ENCODE data around the gene PTPRT. TPM values are rescaled to one million over a fixed set of nuclear protein-coding genes. Genes with fewer than 3 reads are reported as not detected.

The PTPRT gene
- total RNA-seq, 1 donor from 2014 or later = 23.5 TPM

DNA sequence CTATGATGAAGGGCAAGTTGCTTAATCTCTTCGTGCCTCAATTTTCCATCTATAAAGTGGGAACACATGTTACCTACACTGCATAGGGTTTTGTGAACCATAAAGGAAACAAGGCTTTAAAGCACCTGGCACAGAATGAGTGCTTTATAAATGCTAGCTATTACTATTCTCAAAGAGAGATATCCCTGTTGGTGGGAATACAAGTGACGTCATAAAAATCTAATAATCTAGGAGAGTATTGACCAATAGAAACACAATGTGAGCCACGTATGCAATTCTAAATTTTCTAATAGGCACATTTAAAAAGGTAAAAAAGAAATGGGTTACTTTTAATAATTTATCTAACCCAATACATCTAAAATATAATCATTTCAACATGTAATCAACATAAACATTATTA, 316.4 kb downstream of the PTPRT start:
- Histone ChIP-seq H3K27ac (no peak overlapping the region), H3K4me1 (no peaks in the 10 kb centered on the region), H3K4me3 (no peak overlapping the region), H3K36me3 (no peaks in the 10 kb centered on the region), H3K9me3 (no peaks in the 10 kb centered on the region), H3K27me3 (no peaks in the 10 kb centered on the region)
- no peak for TF ChIP-seq CTCF (IDR thresholded peaks at IDR 0.05)
- DNase-seq (ENCODE audit: low spot score in 2 of 2) = no peak
- intact Hi-C loops (cut with DNase I) = no loop called here

DNA sequence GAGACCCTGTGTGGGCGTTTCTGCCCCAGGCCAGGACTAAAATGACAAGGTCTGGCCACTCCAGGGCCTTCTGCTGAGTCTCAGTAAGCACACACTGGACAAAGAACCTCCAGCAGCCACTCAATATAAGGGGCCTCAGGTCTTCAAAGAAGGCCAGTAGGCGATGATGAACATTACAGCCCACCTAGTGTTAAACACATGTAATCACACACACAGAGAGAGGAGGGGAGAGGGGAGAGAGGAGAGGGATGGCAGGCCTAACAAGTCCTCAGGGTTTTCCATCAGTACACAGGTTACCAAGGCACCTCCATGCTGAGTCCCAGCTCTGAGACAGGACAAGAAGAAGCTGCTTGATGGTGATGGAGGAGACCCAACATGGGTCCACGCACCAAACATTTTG, 325.6 kb downstream of the PTPRT start:
- Histone ChIP-seq H3K36me3 (no peaks in the 10 kb centered on the region), H3K4me1 (no peaks in the 10 kb centered on the region), H3K27ac (no peak overlapping the region), H3K4me3 (no peak overlapping the region), H3K27me3 (no peaks in the 10 kb centered on the region), H3K9me3 (no peaks in the 10 kb centered on the region)
- no peak for TF ChIP-seq CTCF (IDR thresholded peaks at IDR 0.05)
- no peak for DNase-seq (ENCODE audit: low spot score in 2 of 2)
- intact Hi-C loops (cut with DNase I) = no loop called here

GRCh38 chr20:42862446-42862845, 327.3 kb downstream of the PTPRT start:
- intact Hi-C loops (cut with DNase I) = no loop called here
- no peak for TF ChIP-seq CTCF (IDR thresholded peaks at IDR 0.05)
- no peaks in the 10 kb centered on the region for H3K9me3 ChIP-seq
- no peak overlapping the region for H3K4me3 ChIP-seq
- no peak for DNase-seq (ENCODE audit: low spot score in 2 of 2)
- H3K4me1 ChIP-seq = no peaks in the 10 kb centered on the region
- H3K36me3 ChIP-seq = no peaks in the 10 kb centered on the region
- no peak overlapping the region for H3K27ac ChIP-seq
- H3K27me3 ChIP-seq = no peaks in the 10 kb centered on the region

DNA sequence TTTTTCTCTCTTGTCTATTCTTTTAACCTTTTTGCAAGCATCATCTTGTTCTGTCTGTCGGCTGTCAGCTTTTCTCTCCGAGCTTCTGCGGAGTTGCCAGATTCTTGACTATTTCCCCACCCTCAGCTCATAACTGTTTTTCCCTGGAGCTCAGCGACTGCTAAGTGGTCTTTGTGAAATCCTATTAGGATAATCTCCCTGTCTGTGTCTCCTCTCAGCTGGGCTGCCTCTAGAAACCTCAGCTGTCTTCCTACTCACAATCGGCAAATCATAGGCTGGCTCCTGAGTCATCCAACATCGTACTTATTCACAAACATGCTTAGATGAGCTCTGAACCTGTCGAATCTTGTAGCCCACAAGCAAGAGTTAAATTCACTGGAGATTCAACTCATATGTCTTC, 332.3 kb downstream of the PTPRT start:
- no peak for DNase-seq (ENCODE audit: low spot score in 2 of 2)
- intact Hi-C loops (cut with DNase I) = loop anchor here (5.0 kb wide), 1 partner anchor 50 kb away; no protein-coding TSS in a partner anchor
- no peaks in the 10 kb centered on the region for H3K9me3 ChIP-seq
- no peak overlapping the region for H3K27ac ChIP-seq
- H3K27me3 ChIP-seq = no peaks in the 10 kb centered on the region
- no peaks in the 10 kb centered on the region for H3K4me1 ChIP-seq
- no peaks in the 10 kb centered on the region for H3K36me3 ChIP-seq
- no peak for TF ChIP-seq CTCF (IDR thresholded peaks at IDR 0.05)
- H3K4me3 ChIP-seq = no peak overlapping the region

DNA sequence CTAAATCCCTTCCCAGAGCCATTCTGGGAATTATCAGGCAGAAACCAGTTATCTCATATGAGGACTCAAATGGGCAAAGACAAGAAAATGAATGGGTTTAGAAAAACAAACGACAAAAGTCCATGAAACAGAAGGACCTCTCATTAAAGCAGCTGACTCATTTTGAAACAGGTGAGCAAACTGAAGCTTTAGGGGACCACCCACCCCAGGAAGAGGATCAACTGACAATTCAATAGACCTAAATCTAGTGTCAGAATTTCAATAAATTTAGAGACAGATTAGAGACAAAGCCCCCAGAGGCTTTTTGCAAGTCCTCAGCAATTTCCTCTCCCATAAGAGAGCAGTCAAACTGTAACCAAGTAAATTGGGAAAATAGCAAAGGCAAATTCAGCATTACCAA, 333.8 kb downstream of the PTPRT start:
- no peaks in the 10 kb centered on the region for H3K4me1 ChIP-seq
- intact Hi-C loops (cut with DNase I) = loop anchor here (5.0 kb wide), 1 partner anchor 51 kb away; no protein-coding TSS in a partner anchor
- TF ChIP-seq CTCF (IDR thresholded peaks at IDR 0.05) = no peak
- H3K4me3 ChIP-seq = no peak overlapping the region
- no peaks in the 10 kb centered on the region for H3K9me3 ChIP-seq
- no peak overlapping the region for H3K27ac ChIP-seq
- H3K36me3 ChIP-seq = no peaks in the 10 kb centered on the region
- DNase-seq (ENCODE audit: low spot score in 2 of 2) = no peak
- H3K27me3 ChIP-seq = no peaks in the 10 kb centered on the region

DNA sequence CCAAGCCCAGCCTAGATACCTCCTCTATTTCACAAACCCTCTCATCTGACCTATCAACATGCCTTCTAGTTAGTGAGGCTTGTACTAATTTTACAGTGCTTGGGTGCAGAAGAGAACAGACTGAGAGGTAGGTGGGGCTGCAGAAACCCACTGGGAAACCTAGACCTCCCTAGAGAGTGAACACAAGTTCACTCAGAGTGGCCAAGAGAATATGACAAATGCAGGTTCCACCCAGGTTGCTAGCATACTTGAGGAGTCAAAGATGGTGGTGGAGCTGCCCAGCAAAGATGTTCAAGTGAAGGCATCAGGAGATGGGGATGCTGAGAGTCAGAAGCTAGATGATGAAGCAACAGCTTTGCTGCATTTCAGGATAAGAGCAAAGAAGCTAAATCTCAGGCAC, 337.0 kb downstream of the PTPRT start:
- no peaks in the 10 kb centered on the region for H3K4me1 ChIP-seq
- DNase-seq (ENCODE audit: low spot score in 2 of 2) = no peak
- no peaks in the 10 kb centered on the region for H3K27me3 ChIP-seq

More for the DNA sequence above, 337.0 kb downstream of the PTPRT start:
- Histone ChIP-seq H3K9me3 (no peaks in the 10 kb centered on the region), H3K4me3 (no peak overlapping the region), H3K27ac (no peak overlapping the region), H3K36me3 (no peaks in the 10 kb centered on the region)
- no peak for TF ChIP-seq CTCF (IDR thresholded peaks at IDR 0.05)
- intact Hi-C loops (cut with DNase I) = no loop called here
